ENCODE results near the gene WDR86.
A peak's percentile ranks its signal among the peaks of the same experiment; 100 is the strongest.

The WDR86 gene

GRCh38 chr7:151409667-151410404, at the start of gene WDR86:
WDR86 (minus strand) TSS chr7:151410038; CDS start chr7:151409589, 449 bp downstream.
- DNase-seq = peak; percentile 33
- Histone ChIP-seq H3K4me3 (ENCODE audit: low read depth, low read length) (peak within 1 kb of the TSS; percentile 89), H3K27ac (no peak within 1 kb of the TSS; the same call in 1 of the 2 replicates), H3K36me3 (no peaks in the 10 kb centered on the region), H3K27me3 (ENCODE audit: insufficient read depth, low read depth, severe bottlenecking) (peaks cover 12% of the 10 kb centered on the region), H3K9me3 (ENCODE audit: severe bottlenecking) (no peaks in the 10 kb centered on the region)
- no peak for TF ChIP-seq CTCF (IDR thresholded peaks at IDR 0.05; ENCODE audit: low read depth, low read length)

GRCh38 chr7:151457534-151457933, 47.7 kb upstream of the WDR86 start:
- H3K4me3 ChIP-seq (ENCODE audit: low read depth, low read length) = no peak overlapping the region
- no peak for TF ChIP-seq CTCF (IDR thresholded peaks at IDR 0.05; ENCODE audit: low read depth, low read length)
- no peaks in the 10 kb centered on the region for H3K36me3 ChIP-seq
- no peak overlapping the region for H3K27ac ChIP-seq
- H3K27me3 ChIP-seq (ENCODE audit: insufficient read depth, low read depth, severe bottlenecking) = no peaks in the 10 kb centered on the region
- peaks cover 5% of the 10 kb centered on the region for H3K9me3 ChIP-seq (ENCODE audit: severe bottlenecking)
- DNase-seq = no peak

GRCh38 chr7:151456782-151457181, 46.9 kb upstream of the WDR86 start:
- DNase-seq = no peak
- H3K36me3 ChIP-seq = no peaks in the 10 kb centered on the region
- no peak for TF ChIP-seq CTCF (IDR thresholded peaks at IDR 0.05; ENCODE audit: low read depth, low read length)
- H3K27ac ChIP-seq = no peak overlapping the region
- H3K27me3 ChIP-seq (ENCODE audit: insufficient read depth, low read depth, severe bottlenecking) = no peaks in the 10 kb centered on the region
- no peaks in the 10 kb centered on the region for H3K9me3 ChIP-seq (ENCODE audit: severe bottlenecking)
- no peak overlapping the region for H3K4me3 ChIP-seq (ENCODE audit: low read depth, low read length)

- Histone ChIP-seq H3K36me3 (no peaks in the 10 kb centered on the region), H3K27ac (no peak overlapping the region), H3K27me3 (ENCODE audit: insufficient read depth, low read depth, severe bottlenecking) (no peaks in the 10 kb centered on the region), H3K9me3 (ENCODE audit: severe bottlenecking) (no peaks in the 10 kb centered on the region), H3K4me3 (ENCODE audit: low read depth, low read length) (no peak overlapping the region)
- DNase-seq = no peak
- TF ChIP-seq CTCF (IDR thresholded peaks at IDR 0.05; ENCODE audit: low read depth, low read length) = no peak
Measured at GRCh38 chr7:151456276-151456675, 46.4 kb upstream of the WDR86 start.

GRCh38 chr7:151455690-151456089, 45.9 kb upstream of the WDR86 start:
- H3K27ac ChIP-seq = no peak overlapping the region
- DNase-seq = no peak
- no peaks in the 10 kb centered on the region for H3K36me3 ChIP-seq
- H3K4me3 ChIP-seq (ENCODE audit: low read depth, low read length) = no peak overlapping the region
- H3K27me3 ChIP-seq (ENCODE audit: insufficient read depth, low read depth, severe bottlenecking) = no peaks in the 10 kb centered on the region
- no peaks in the 10 kb centered on the region for H3K9me3 ChIP-seq (ENCODE audit: severe bottlenecking)
- no peak for TF ChIP-seq CTCF (IDR thresholded peaks at IDR 0.05; ENCODE audit: low read depth, low read length)

All from WERI-Rb-1 (cell line).